ENCODE results near the gene DNAJC4. TPM values are rescaled to one million over a fixed set of nuclear protein-coding genes. Genes with fewer than 3 reads are reported as not detected.
A peak's percentile ranks its signal among the peaks of the same experiment; 100 is the strongest.

DNAJC4 gene
- total and polyA plus RNA-seq, 9 of the 15 experiments (the other 6 are each of a cell fraction or from before 2014, with no cell fraction given) = 4.0 to 32.6 (median 19.9) TPM

- TF ChIP-seq TCF3 (CRISPR knock-in tag; IDR thresholded peaks at IDR 0.05) (no peak; the same call in 1 of the 2 replicates), ZNF121 (CRISPR knock-in tag; conservative IDR thresholded peaks at IDR 0.05) (no peak), FOXP1 (CRISPR knock-in tag; IDR thresholded peaks at IDR 0.05) (peak; percentile 82; the same call in 1 of the 2 replicates), MLX (CRISPR knock-in tag; conservative IDR thresholded peaks at IDR 0.05) (no peak), ZNF436 (CRISPR knock-in tag; IDR thresholded peaks at IDR 0.05) (no peak), IRF1 (CRISPR knock-in tag; IDR thresholded peaks at IDR 0.05; ENCODE audit: borderline replicate concordance) (no peak), PRMT5 (CRISPR knock-in tag; IDR thresholded peaks at IDR 0.05) (no peak)
- TF ChIP-seq, protein P1, sequence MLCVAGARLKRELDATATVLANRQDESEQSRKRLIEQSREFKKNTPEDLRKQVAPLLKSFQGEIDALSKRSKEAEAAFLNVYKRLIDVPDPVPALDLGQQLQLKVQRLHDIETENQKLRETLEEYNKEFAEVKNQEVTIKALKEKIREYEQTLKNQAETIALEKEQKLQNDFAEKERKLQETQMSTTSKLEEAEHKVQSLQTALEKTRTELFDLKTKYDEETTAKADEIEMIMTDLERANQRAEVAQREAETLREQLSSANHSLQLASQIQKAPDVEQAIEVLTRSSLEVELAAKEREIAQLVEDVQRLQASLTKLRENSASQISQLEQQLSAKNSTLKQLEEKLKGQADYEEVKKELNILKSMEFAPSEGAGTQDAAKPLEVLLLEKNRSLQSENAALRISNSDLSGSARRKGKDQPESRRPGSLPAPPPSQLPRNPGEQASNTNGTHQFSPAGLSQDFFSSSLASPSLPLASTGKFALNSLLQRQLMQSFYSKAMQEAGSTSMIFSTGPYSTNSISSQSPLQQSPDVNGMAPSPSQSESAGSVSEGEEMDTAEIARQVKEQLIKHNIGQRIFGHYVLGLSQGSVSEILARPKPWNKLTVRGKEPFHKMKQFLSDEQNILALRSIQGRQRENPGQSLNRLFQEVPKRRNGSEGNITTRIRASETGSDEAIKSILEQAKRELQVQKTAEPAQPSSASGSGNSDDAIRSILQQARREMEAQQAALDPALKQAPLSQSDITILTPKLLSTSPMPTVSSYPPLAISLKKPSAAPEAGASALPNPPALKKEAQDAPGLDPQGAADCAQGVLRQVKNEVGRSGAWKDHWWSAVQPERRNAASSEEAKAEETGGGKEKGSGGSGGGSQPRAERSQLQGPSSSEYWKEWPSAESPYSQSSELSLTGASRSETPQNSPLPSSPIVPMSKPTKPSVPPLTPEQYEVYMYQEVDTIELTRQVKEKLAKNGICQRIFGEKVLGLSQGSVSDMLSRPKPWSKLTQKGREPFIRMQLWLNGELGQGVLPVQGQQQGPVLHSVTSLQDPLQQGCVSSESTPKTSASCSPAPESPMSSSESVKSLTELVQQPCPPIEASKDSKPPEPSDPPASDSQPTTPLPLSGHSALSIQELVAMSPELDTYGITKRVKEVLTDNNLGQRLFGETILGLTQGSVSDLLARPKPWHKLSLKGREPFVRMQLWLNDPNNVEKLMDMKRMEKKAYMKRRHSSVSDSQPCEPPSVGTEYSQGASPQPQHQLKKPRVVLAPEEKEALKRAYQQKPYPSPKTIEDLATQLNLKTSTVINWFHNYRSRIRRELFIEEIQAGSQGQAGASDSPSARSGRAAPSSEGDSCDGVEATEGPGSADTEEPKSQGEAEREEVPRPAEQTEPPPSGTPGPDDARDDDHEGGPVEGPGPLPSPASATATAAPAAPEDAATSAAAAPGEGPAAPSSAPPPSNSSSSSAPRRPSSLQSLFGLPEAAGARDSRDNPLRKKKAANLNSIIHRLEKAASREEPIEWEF (CRISPR knock-in tag; IDR thresholded peaks at IDR 0.05) = no peak
- TF ChIP-seq, protein P2, sequence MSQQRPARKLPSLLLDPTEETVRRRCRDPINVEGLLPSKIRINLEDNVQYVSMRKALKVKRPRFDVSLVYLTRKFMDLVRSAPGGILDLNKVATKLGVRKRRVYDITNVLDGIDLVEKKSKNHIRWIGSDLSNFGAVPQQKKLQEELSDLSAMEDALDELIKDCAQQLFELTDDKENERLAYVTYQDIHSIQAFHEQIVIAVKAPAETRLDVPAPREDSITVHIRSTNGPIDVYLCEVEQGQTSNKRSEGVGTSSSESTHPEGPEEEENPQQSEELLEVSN (IDR thresholded peaks at IDR 0.05; ENCODE audit: borderline replicate concordance in 1 of 2, extremely low read depth in 1 of 2, insufficient read depth in 1 of 2, insufficient read length in 1 of 2, low read depth in 1 of 2, low read length in 1 of 2, poor library complexity in 1 of 2, severe bottlenecking in 1 of 2) = peak; percentile 86 to 95
- TF ChIP-seq, protein P3, sequence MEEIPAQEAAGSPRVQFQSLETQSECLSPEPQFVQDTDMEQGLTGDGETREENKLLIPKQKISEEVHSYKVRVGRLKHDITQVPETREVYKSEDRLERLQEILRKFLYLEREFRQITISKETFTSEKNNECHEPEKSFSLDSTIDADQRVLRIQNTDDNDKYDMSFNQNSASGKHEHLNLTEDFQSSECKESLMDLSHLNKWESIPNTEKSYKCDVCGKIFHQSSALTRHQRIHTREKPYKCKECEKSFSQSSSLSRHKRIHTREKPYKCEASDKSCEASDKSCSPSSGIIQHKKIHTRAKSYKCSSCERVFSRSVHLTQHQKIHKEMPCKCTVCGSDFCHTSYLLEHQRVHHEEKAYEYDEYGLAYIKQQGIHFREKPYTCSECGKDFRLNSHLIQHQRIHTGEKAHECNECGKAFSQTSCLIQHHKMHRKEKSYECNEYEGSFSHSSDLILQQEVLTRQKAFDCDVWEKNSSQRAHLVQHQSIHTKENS (CRISPR knock-in tag; IDR thresholded peaks at IDR 0.05) = no peak
These were observed 16.8 kb downstream of the DNAJC4 start, which contains the start of gene PPP1R14B (continued) for GRCh38 chr11:64246871-64247728.
